Measurements from ENCODE around the gene FRMPD2.
"Not testable (repeated sequence)": the region's sequence is repeated elsewhere in the genome, so short reads cannot be mapped to it uniquely, and the experiment has no call there.

Gene FRMPD2

DNA sequence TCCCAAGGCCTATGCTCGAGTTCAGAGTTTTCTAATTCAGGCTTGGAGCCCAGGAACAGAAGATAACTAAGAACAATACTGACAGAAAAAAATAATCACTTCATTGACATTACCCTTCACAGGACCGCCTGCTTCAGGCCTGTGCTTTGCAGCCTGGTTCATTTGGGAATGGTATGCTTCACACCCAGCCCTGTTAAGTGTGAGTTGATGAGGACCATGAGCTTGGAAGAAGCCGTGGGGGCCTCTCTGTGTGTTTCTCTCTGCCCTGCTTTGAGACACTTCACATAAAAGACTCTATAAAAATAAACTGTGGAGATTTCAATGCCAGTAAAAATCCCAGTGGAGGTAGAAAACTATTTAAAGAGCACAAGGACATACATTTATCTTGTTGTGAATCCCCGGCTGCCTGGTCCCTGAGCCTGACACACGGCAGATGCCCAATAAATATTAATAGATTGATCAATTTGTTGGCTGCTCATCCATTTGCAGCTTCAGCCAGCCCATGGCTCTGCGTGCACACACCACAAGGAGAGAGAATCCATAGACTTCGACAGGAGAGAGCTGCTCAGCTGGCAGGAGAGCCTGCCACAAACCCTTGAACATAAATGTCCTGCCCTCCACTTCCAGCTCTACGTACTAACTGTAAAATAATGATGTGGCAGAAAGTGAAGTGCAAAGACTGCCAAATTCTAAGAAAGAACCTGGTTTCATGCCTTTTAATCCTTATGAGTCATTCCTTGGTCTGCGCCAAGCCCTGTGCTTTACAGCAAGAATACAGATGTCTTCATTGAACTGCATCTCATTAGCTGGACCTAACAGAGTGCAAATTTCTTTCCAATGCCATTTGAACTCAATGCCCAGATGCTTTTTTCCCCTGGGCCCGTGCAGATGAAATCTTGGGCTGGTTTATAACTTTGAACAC is 130.5 kb downstream of the FRMPD2 start:
- H3K4me3 ChIP-seq (ENCODE audit: low read depth, low read length, poor library complexity, severe bottlenecking); H3K27ac ChIP-seq (ENCODE audit: low read depth, low read length, poor library complexity, severe bottlenecking); H2AFZ ChIP-seq (ENCODE audit: low read length): not testable (repeated sequence)

DNA sequence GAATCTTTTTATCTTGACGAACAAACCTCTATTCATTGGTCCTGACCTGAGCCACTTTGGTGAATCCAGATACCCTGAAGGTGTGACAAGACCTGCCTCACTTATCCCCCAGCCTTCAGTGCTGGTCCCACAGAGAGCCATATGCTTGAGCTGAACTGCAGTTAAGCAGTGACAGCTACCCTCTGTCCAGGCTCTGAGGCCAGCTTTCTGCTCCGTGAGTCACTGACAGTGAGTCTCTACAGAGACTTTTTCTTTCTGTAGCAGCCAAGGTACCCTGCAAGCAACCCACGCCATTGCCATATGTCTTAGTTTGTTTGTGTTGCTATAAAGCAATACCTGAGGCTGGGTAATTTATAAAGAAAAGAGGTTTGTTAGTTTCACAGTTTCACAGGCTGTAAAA is 133.5 kb downstream of the FRMPD2 start:
- not testable (repeated sequence) for H3K4me1 ChIP-seq (ENCODE audit: insufficient read depth, low read length, severe bottlenecking); H3K36me3 ChIP-seq (ENCODE audit: insufficient read depth, low read length); H3K9ac ChIP-seq (ENCODE audit: low read length)

More for the DNA sequence above, 130.5 kb downstream of the FRMPD2 start:
- H4K20me1 ChIP-seq (ENCODE audit: insufficient read depth, low read length); H3F3A ChIP-seq (ENCODE audit: insufficient read depth, low read length); H3K79me2 ChIP-seq (ENCODE audit: insufficient read depth, low read length); H3K27me3 ChIP-seq (ENCODE audit: insufficient read depth, low read length); H3K4me2 ChIP-seq (ENCODE audit: low read length); H3K4me1 ChIP-seq (ENCODE audit: insufficient read depth, low read length, severe bottlenecking); H3K9me2 ChIP-seq (ENCODE audit: low read depth, low read length); H3K9ac ChIP-seq (ENCODE audit: low read length); H3K9me3 ChIP-seq (ENCODE audit: low read length); H3K36me3 ChIP-seq (ENCODE audit: insufficient read depth, low read length): not testable (repeated sequence)

DNA sequence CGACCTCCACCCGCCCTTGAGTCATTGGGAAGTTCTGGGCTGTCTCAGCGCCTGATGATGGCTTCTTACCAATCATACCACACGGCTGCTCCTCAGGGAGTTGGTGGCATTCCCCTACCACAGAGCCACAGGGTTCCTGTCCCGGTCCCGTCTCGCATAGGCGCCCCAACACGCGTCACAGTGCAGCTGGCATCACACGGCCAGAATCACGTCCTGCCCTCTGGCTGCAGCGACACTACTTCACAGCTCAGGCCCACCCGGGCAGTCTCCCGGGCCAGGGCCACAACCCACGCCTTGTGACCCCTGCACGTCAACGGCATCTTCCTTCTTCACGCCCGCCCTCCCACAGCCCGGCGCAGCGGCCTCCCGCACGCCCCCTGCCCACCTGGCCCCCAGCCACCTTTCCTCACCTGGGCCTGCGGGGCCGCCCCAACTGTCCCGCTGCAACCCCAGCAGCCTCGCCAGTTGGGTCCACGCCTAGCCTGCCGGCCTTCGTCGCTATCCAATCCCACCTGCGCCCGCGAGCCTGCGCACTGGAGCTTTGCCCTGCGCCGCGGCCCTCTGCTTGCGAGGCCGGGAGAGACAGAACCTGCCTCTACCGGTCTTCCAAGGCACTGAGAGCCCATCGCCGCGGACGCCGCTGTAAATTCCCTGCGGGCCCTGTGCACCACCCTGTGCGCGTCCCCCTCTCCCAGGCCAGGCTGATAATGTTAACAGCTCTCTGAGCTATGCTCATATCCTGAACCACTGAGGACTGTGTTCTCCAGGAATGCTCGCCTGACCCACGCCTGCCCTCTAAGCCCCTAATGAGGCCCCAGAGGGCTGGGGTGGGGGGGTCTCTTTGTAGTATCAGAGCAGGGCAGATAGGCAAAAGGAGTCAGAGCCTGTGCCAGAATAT is 134.3 kb downstream of the FRMPD2 start:
- H3K9me2 ChIP-seq (ENCODE audit: low read depth, low read length); H4K20me1 ChIP-seq (ENCODE audit: insufficient read depth, low read length); H3K9me3 ChIP-seq (ENCODE audit: low read length); H3K4me2 ChIP-seq (ENCODE audit: low read length); H3K79me2 ChIP-seq (ENCODE audit: insufficient read depth, low read length); H3K4me1 ChIP-seq (ENCODE audit: insufficient read depth, low read length, severe bottlenecking); H3K36me3 ChIP-seq (ENCODE audit: insufficient read depth, low read length); H3K27ac ChIP-seq (ENCODE audit: low read depth, low read length, poor library complexity, severe bottlenecking); H3F3A ChIP-seq (ENCODE audit: insufficient read depth, low read length); H3K4me3 ChIP-seq (ENCODE audit: low read depth, low read length, poor library complexity, severe bottlenecking); H3K9ac ChIP-seq (ENCODE audit: low read length); H2AFZ ChIP-seq (ENCODE audit: low read length); H3K27me3 ChIP-seq (ENCODE audit: insufficient read depth, low read length): not testable (repeated sequence)

More for the DNA sequence above, 133.5 kb downstream of the FRMPD2 start:
- not testable (repeated sequence) for H2AFZ ChIP-seq (ENCODE audit: low read length); H3K9me3 ChIP-seq (ENCODE audit: low read length); H3K27ac ChIP-seq (ENCODE audit: low read depth, low read length, poor library complexity, severe bottlenecking); H3K4me2 ChIP-seq (ENCODE audit: low read length); H3K4me3 ChIP-seq (ENCODE audit: low read depth, low read length, poor library complexity, severe bottlenecking); H3K27me3 ChIP-seq (ENCODE audit: insufficient read depth, low read length); H3K79me2 ChIP-seq (ENCODE audit: insufficient read depth, low read length); H4K20me1 ChIP-seq (ENCODE audit: insufficient read depth, low read length); H3K9me2 ChIP-seq (ENCODE audit: low read depth, low read length); H3F3A ChIP-seq (ENCODE audit: insufficient read depth, low read length)

DNA sequence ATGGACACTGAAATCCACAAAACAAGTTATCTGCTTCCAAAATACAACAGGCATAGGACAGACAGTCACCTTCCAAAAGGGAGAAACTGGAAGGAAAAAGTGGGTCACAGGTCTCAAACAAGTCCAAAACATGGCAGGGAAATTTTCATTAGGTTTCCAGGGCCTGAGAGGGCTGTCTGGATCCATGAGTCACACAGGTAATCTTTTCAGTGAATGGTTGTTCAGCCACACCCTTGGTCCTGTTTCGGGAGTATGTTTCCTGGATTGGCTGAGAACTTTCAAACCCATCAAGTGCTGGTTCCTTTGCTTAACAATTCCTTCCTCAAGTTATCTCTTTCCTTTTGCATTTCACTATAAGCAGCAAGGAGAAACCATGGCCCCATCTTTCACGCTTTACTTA is 145.5 kb downstream of the FRMPD2 start:
- not testable (repeated sequence) for H3K9me3 ChIP-seq (ENCODE audit: low read length); H3K9me2 ChIP-seq (ENCODE audit: low read depth, low read length); H3K27me3 ChIP-seq (ENCODE audit: insufficient read depth, low read length); H3K27ac ChIP-seq (ENCODE audit: low read depth, low read length, poor library complexity, severe bottlenecking); H4K20me1 ChIP-seq (ENCODE audit: insufficient read depth, low read length); H3K4me1 ChIP-seq (ENCODE audit: insufficient read depth, low read length, severe bottlenecking); H3K4me3 ChIP-seq (ENCODE audit: low read depth, low read length, poor library complexity, severe bottlenecking); H3K9ac ChIP-seq (ENCODE audit: low read length); H3K4me2 ChIP-seq (ENCODE audit: low read length); H3F3A ChIP-seq (ENCODE audit: insufficient read depth, low read length); H3K79me2 ChIP-seq (ENCODE audit: insufficient read depth, low read length); H2AFZ ChIP-seq (ENCODE audit: low read length); H3K36me3 ChIP-seq (ENCODE audit: insufficient read depth, low read length)

DNA sequence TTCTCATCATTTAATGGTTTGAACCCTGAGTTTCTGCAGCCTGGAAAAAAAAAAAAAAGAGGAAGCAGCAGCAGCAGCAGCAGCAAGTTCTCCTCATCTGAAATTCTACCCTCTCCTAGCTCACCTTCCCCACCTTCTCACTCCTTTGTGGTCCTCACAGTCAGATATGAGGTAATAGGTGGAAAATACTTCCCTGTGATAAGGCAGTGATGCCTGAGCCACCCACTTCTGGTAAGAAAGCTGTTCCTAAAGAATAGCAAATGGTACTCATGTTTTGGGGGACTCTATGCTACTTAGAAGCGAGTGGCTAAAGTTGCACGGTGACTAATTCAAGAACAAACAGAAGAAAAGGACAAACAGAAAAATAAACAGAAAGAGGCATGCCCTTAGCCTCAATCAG is 148.2 kb downstream of the FRMPD2 start:
- H3K79me2 ChIP-seq (ENCODE audit: insufficient read depth, low read length); H3K27ac ChIP-seq (ENCODE audit: low read depth, low read length, poor library complexity, severe bottlenecking); H3F3A ChIP-seq (ENCODE audit: insufficient read depth, low read length); H3K4me1 ChIP-seq (ENCODE audit: insufficient read depth, low read length, severe bottlenecking); H3K4me2 ChIP-seq (ENCODE audit: low read length); H3K4me3 ChIP-seq (ENCODE audit: low read depth, low read length, poor library complexity, severe bottlenecking); H2AFZ ChIP-seq (ENCODE audit: low read length); H3K9ac ChIP-seq (ENCODE audit: low read length); H3K9me3 ChIP-seq (ENCODE audit: low read length); H3K9me2 ChIP-seq (ENCODE audit: low read depth, low read length); H3K27me3 ChIP-seq (ENCODE audit: insufficient read depth, low read length); H4K20me1 ChIP-seq (ENCODE audit: insufficient read depth, low read length); H3K36me3 ChIP-seq (ENCODE audit: insufficient read depth, low read length): not testable (repeated sequence)

DNA sequence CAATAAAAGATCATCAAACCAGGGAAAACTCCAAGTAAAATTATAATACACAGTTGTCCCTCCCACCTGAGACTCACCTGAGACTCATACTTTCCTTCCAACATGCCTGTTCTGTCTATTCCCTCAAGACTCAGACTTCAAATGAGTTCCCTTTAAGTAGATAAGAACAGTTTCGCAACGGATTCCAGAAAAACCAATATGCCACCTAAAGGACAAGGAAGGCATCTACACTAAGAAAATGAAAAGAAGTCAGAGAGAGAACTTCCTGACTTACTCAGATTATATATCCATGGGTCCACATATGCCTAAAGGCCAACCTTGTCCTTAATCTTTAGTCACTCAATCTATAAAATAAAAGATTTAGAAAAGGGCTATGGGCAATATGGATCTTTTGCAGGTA is 148.9 kb downstream of the FRMPD2 start:
- H3K4me2 ChIP-seq (ENCODE audit: low read length); H3K9ac ChIP-seq (ENCODE audit: low read length); H3K79me2 ChIP-seq (ENCODE audit: insufficient read depth, low read length); H2AFZ ChIP-seq (ENCODE audit: low read length); H3K9me3 ChIP-seq (ENCODE audit: low read length); H3K27me3 ChIP-seq (ENCODE audit: insufficient read depth, low read length); H3K9me2 ChIP-seq (ENCODE audit: low read depth, low read length); H3K36me3 ChIP-seq (ENCODE audit: insufficient read depth, low read length); H3K27ac ChIP-seq (ENCODE audit: low read depth, low read length, poor library complexity, severe bottlenecking); H4K20me1 ChIP-seq (ENCODE audit: insufficient read depth, low read length); H3K4me1 ChIP-seq (ENCODE audit: insufficient read depth, low read length, severe bottlenecking); H3K4me3 ChIP-seq (ENCODE audit: low read depth, low read length, poor library complexity, severe bottlenecking); H3F3A ChIP-seq (ENCODE audit: insufficient read depth, low read length): not testable (repeated sequence)

DNA sequence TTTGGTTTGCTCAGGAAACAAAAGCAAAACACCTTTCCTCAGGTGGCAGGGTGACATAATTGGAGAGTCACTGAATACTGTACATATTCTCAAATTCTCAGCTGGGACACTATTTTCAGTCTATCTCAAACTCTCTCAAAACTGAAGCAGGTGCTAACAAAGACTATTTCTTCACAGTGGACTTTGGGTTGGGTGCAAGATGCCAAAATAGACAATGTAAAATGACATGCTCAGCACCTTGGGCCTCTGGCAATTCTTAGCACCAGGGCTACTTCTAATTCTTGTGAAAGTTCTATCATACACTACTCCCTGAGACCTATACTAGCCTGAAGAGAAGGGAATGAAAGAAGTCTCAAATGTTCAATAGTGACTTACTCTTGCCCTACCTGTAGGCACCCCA is 151.9 kb downstream of the FRMPD2 start:
- H3F3A ChIP-seq (ENCODE audit: insufficient read depth, low read length); H3K4me2 ChIP-seq (ENCODE audit: low read length); H3K9me3 ChIP-seq (ENCODE audit: low read length); H4K20me1 ChIP-seq (ENCODE audit: insufficient read depth, low read length); H3K27ac ChIP-seq (ENCODE audit: low read depth, low read length, poor library complexity, severe bottlenecking); H3K9me2 ChIP-seq (ENCODE audit: low read depth, low read length); H3K79me2 ChIP-seq (ENCODE audit: insufficient read depth, low read length); H3K4me1 ChIP-seq (ENCODE audit: insufficient read depth, low read length, severe bottlenecking); H3K36me3 ChIP-seq (ENCODE audit: insufficient read depth, low read length); H2AFZ ChIP-seq (ENCODE audit: low read length); H3K4me3 ChIP-seq (ENCODE audit: low read depth, low read length, poor library complexity, severe bottlenecking); H3K9ac ChIP-seq (ENCODE audit: low read length); H3K27me3 ChIP-seq (ENCODE audit: insufficient read depth, low read length): not testable (repeated sequence)
